BLaER1 (cell line): ENCODE data around the gene DIP2B.

Experiments
- H3K27ac ChIP-seq: shearing (Covaris generic); formaldehyde crosslinking; 2 replicates; pipeline ENCODE4 v1.8.1; 2022
- H3K27me3 ChIP-seq: shearing (Covaris generic); formaldehyde crosslinking; 2 replicates; pipeline ENCODE4 v1.8.1; 2022
- H3K36me3 ChIP-seq: shearing (Covaris generic); formaldehyde crosslinking; 2 replicates; pipeline ENCODE4 v1.8.1; 2022
- H3K4me1 ChIP-seq: shearing (Covaris generic); formaldehyde crosslinking; 2 replicates; pipeline ENCODE4 v1.8.1; 2022
- H3K4me2 ChIP-seq: shearing (Covaris generic); formaldehyde crosslinking; 2 replicates; pipeline ENCODE4 v1.8.1; 2022
- H3K4me3 ChIP-seq: shearing (Covaris generic); formaldehyde crosslinking; 2 replicates; pipeline ENCODE4 v1.8.1; 2022
- H3K9ac ChIP-seq: shearing (Covaris generic); formaldehyde crosslinking; 2 replicates; pipeline ENCODE4 v1.8.1; 2022
- H3K9me3 ChIP-seq: shearing (Covaris generic); formaldehyde crosslinking; 2 replicates; pipeline ENCODE4 v1.8.1; 2022
- H4K20me1 ChIP-seq: shearing (Covaris generic); formaldehyde crosslinking; 2 replicates; pipeline ENCODE4 v1.8.1; 2022
- Cebpa-rat ChIP-seq: shearing (Covaris generic); IDR thresholded peaks from 2 replicates; pipeline ENCODE4 v1.8.1; 2022

The DIP2B gene

GRCh38 chr12:50720501-50720900, 215.7 kb downstream of the DIP2B start:
- no peak overlapping the region for H3K4me2 ChIP-seq
- H3K4me3 ChIP-seq: no peak overlapping the region
- no peak overlapping the region for H3K9ac ChIP-seq
- no peaks in the 10 kb centered on the region for H4K20me1 ChIP-seq
- no peaks in the 10 kb centered on the region for H3K9me3 ChIP-seq
- H3K27ac ChIP-seq: no peak overlapping the region
- no peaks in the 10 kb centered on the region for H3K4me1 ChIP-seq
- no peak for TF ChIP-seq Cebpa-rat
- H3K27me3 ChIP-seq: no peaks in the 10 kb centered on the region
- peaks cover 94% of the 10 kb centered on the region for H3K36me3 ChIP-seq

- TF ChIP-seq Cebpa-rat: no peak
- Histone ChIP-seq H3K4me1 (no peaks in the 10 kb centered on the region), H3K4me3 (no peak overlapping the region), H3K9ac (no peak overlapping the region), H3K4me2 (no peak overlapping the region), H4K20me1 (no peaks in the 10 kb centered on the region), H3K27me3 (no peaks in the 10 kb centered on the region), H3K9me3 (no peaks in the 10 kb centered on the region), H3K27ac (no peak overlapping the region), H3K36me3 (peaks cover 97% of the 10 kb centered on the region)
Observed at GRCh38 chr12:50723865-50724264, 219.1 kb downstream of the DIP2B start.

- H3K27ac ChIP-seq: no peak overlapping the region
- H3K4me2 ChIP-seq: no peak overlapping the region
- H3K4me1 ChIP-seq: no peaks in the 10 kb centered on the region
- peaks cover 100% of the 10 kb centered on the region for H3K36me3 ChIP-seq
- no peak for TF ChIP-seq Cebpa-rat
- H3K9ac ChIP-seq: no peak overlapping the region
- no peaks in the 10 kb centered on the region for H3K27me3 ChIP-seq
- H3K9me3 ChIP-seq: no peaks in the 10 kb centered on the region
- H3K4me3 ChIP-seq: no peak overlapping the region
- no peaks in the 10 kb centered on the region for H4K20me1 ChIP-seq
Observed at GRCh38 chr12:50725011-50725942, 220.5 kb downstream of the DIP2B start.

GRCh38 chr12:50727466-50727865, 222.7 kb downstream of the DIP2B start:
- Histone ChIP-seq H3K9me3 (no peaks in the 10 kb centered on the region), H3K27ac (no peak overlapping the region), H3K36me3 (peaks cover 100% of the 10 kb centered on the region), H4K20me1 (no peaks in the 10 kb centered on the region), H3K9ac (no peak overlapping the region), H3K4me2 (no peak overlapping the region), H3K4me1 (no peaks in the 10 kb centered on the region), H3K4me3 (no peak overlapping the region), H3K27me3 (no peaks in the 10 kb centered on the region)
- TF ChIP-seq Cebpa-rat: no peak

GRCh38 chr12:50728417-50728816, 223.6 kb downstream of the DIP2B start:
- Histone ChIP-seq H3K9me3 (no peaks in the 10 kb centered on the region), H3K36me3 (peaks cover 100% of the 10 kb centered on the region), H3K4me2 (no peak overlapping the region), H3K27ac (no peak overlapping the region), H3K4me1 (no peaks in the 10 kb centered on the region), H3K4me3 (no peak overlapping the region), H3K27me3 (no peaks in the 10 kb centered on the region), H4K20me1 (no peaks in the 10 kb centered on the region), H3K9ac (no peak overlapping the region)
- no peak for TF ChIP-seq Cebpa-rat

GRCh38 chr12:50728841-50729240, 224.1 kb downstream of the DIP2B start:
- Histone ChIP-seq H3K4me3 (no peak overlapping the region), H3K27me3 (no peaks in the 10 kb centered on the region), H4K20me1 (no peaks in the 10 kb centered on the region), H3K4me2 (no peak overlapping the region), H3K27ac (no peak overlapping the region), H3K9me3 (no peaks in the 10 kb centered on the region), H3K36me3 (peaks cover 100% of the 10 kb centered on the region), H3K4me1 (no peaks in the 10 kb centered on the region), H3K9ac (no peak overlapping the region)
- TF ChIP-seq Cebpa-rat: no peak

- H4K20me1 ChIP-seq: no peaks in the 10 kb centered on the region
- H3K9ac ChIP-seq: no peak overlapping the region
- no peak overlapping the region for H3K4me3 ChIP-seq
- H3K4me1 ChIP-seq: no peaks in the 10 kb centered on the region
- H3K27me3 ChIP-seq: no peaks in the 10 kb centered on the region
- peaks cover 96% of the 10 kb centered on the region for H3K36me3 ChIP-seq
- no peaks in the 10 kb centered on the region for H3K9me3 ChIP-seq
- H3K27ac ChIP-seq: no peak overlapping the region
- H3K4me2 ChIP-seq: no peak overlapping the region
- no peak for TF ChIP-seq Cebpa-rat
Observed at GRCh38 chr12:50732591-50732990, 227.8 kb downstream of the DIP2B start.

GRCh38 chr12:50733706-50734105, 228.9 kb downstream of the DIP2B start:
- peaks cover 96% of the 10 kb centered on the region for H3K36me3 ChIP-seq
- H3K9me3 ChIP-seq: no peaks in the 10 kb centered on the region
- no peaks in the 10 kb centered on the region for H4K20me1 ChIP-seq
- H3K4me1 ChIP-seq: no peaks in the 10 kb centered on the region
- TF ChIP-seq Cebpa-rat: no peak
- no peak overlapping the region for H3K27ac ChIP-seq
- no peak overlapping the region for H3K4me2 ChIP-seq
- no peak overlapping the region for H3K9ac ChIP-seq
- H3K4me3 ChIP-seq: no peak overlapping the region
- no peaks in the 10 kb centered on the region for H3K27me3 ChIP-seq

- Histone ChIP-seq H3K4me2 (no peak overlapping the region), H3K9me3 (no peaks in the 10 kb centered on the region), H3K27ac (no peak overlapping the region), H3K27me3 (no peaks in the 10 kb centered on the region), H3K9ac (no peak overlapping the region), H3K4me1 (no peaks in the 10 kb centered on the region), H3K36me3 (peaks cover 96% of the 10 kb centered on the region), H4K20me1 (no peaks in the 10 kb centered on the region), H3K4me3 (no peak overlapping the region)
- TF ChIP-seq Cebpa-rat: no peak
Observed at GRCh38 chr12:50734409-50735263, 229.9 kb downstream of the DIP2B start.

GRCh38 chr12:50739611-50740010, 234.8 kb downstream of the DIP2B start:
- Histone ChIP-seq H3K36me3 (peaks cover 97% of the 10 kb centered on the region), H3K9me3 (no peaks in the 10 kb centered on the region), H3K9ac (no peak overlapping the region), H3K4me2 (no peak overlapping the region), H3K4me1 (no peaks in the 10 kb centered on the region), H3K27ac (no peak overlapping the region), H3K4me3 (no peak overlapping the region), H3K27me3 (no peaks in the 10 kb centered on the region), H4K20me1 (no peaks in the 10 kb centered on the region)
- no peak for TF ChIP-seq Cebpa-rat
